GM12874 (cell line): ENCODE measurements around the gene C4orf54.

Experiments
- CTCF ChIP-seq: IDR thresholded peaks from 2 replicates; pipeline ENCODE4 v1.5.1; 2011; ENCODE audit warnings: low read depth, mild to moderate bottlenecking, control low read depth, low read length, moderate library complexity; ENCODE audit not compliant: insufficient read depth

C4orf54 gene

GRCh38 chr4:99608417-99608816 is 49.2 kb downstream of the C4orf54 start:
- TF ChIP-seq CTCF = no peak
